Fibroblast of lung (primary cell): ENCODE data around the gene ST8SIA4.

Experiments used
- CTCF ChIP-seq, 2 donors: IDR thresholded peaks in 1 of 2; conservative IDR thresholded peaks in 1 of 2; 1 replicate in 1 of 2; 2 replicates in 1 of 2; pipeline ENCODE4 v1.5.1; 2011 to 2012; ENCODE audit warnings: low read length in 2 of 2, control low read depth in 1 of 2, inconsistent platforms in 1 of 2, low read depth in 1 of 2, mild to moderate bottlenecking in 1 of 2
- EZH2 ChIP-seq: IDR thresholded peaks from 2 replicates; pipeline ENCODE4 v1.5.1; 2012; ENCODE audit warnings: low read length, control low read depth, mild to moderate bottlenecking; ENCODE audit errors: missing control alignments

- no peak for TF ChIP-seq EZH2
- no peak for TF ChIP-seq CTCF (conservative IDR thresholded peaks at IDR 0.05 in 1 of 2, IDR thresholded peaks at IDR 0.05 in 1 of 2; ENCODE audit: low read depth in 1 of 2, low read length in 2 of 2)
Measured at GRCh38 chr5:100838048-100838473, 65.0 kb downstream of the ST8SIA4 start.
